HS-5 (cell line): Measurements from ENCODE around the gene PLEKHA6.
"Not testable (repeated sequence)": the region's sequence is repeated elsewhere in the genome, so short reads cannot be mapped to it uniquely, and the experiment has no call there.

ENCODE experiments used
- DNase-seq: peaks from one replicate; pipeline ENCODE4 v3.0.0-alpha.2; 2012; ENCODE audit warnings: low read depth

Gene PLEKHA6

DNA sequence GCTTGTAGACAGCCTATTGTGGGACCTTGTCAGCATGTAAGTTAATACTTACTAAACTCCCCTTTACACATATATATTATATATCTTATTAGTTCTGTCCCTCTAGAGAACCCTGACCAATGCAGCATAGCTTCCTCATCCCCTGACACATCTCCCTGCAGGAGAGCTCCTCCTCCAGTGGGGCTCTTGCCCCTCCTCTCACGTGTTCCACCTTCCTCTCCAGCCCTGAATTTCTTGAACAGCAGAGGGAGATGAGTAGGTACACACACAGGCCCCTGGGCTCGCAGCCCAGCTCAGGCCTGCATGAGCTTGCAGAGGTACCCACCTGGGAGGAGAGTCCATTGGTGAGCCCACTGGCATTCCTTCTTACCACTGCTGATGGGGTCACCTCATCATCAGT lies 118.7 kb downstream of the PLEKHA6 start:
- DNase-seq: no peak

DNA sequence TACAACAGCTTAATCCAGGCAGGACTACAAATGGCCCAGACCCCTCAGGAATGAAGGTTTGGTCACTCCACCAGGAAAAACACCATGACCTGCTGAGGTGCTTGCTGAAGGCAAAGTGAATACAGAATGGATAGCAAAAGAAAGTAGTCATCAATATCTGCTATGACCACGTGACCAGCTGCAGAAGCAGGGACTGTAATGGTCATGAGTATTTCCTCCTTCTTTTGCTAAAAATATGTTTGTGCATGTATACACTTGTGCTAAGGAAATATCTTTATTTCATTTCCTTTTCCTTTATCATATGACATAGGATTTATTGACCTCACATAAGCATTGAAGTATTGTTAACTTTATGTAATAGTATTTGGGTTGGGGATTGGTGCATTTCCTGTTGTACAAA lies 119.5 kb downstream of the PLEKHA6 start:
- no peak for DNase-seq

DNA sequence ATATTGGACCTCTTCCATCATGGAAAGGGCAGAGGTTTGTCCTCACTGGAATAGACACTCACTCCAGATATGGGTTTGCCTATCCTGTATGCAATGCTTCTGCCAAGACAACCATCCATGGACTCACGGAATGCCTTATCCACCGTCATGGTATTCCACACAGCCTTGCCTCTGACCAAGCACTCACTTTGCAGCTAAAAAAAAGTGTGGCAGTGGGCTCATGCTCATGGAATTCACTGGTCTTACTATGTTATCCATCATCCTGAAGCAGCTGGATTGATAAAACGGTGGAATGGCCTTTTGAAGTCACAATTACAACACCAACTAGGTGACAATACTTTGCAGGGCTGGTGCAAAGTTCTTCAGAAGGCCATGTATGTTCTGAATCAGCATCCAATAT lies 120.3 kb downstream of the PLEKHA6 start:
- DNase-seq: not testable (repeated sequence)

DNA sequence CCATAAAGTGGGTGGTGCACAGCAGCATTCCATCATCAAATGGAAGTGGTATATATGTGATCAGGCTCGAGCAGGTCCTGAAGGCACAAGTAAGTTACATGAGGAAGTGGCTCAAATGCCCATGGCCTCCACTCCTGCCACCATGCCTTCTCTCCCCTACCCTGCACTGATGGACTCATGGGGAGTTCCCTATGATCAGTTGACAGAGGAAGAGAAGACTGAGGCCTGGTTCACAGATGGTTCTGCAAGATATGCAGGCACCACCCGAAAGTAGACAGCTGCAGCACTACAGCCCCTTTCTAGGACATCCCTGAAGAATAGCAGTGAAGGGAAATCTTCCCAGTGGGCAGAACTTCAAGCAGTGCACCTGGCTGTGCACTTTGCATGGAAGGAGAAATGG lies 121.2 kb downstream of the PLEKHA6 start:
- DNase-seq: not testable (repeated sequence)

DNA sequence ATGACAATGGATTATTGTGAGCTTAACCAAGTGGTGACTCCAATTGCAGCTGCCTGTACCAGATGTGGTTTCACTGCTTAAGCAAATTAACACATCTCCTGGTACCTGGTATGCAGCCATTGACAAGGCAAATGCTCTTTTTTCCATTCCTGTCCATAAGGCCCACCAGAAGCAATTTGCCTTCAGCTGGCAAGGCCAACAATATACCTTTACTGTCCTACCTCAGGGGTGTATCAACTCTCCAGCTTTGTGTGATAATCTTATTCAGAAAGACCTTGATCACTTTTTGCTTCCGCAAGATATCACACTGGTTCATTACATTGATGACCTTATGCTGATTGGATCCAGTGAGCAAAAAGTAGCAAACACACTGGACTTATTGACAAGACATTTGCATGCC lies 122.2 kb downstream of the PLEKHA6 start:
- DNase-seq: not testable (repeated sequence)

DNA sequence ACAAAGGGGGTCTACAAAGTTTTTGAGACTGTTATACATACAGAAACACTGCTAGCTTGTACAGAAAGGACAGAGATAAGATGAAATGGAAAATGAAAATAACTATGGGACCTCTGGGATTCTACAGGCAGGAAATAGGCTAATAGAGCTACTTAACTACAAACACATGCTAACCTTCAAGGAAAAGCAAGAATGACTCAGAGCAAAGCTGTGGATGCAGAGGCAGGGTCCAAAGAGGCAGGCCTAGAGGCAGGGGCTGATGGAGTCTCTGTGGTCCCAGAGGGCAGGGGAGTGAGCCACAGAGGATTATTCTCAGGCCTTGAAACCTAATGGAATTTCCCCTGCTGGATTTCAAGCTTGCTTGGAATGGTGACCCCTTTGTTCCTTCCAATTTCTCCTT lies 127.2 kb downstream of the PLEKHA6 start:
- DNase-seq: no peak

DNA sequence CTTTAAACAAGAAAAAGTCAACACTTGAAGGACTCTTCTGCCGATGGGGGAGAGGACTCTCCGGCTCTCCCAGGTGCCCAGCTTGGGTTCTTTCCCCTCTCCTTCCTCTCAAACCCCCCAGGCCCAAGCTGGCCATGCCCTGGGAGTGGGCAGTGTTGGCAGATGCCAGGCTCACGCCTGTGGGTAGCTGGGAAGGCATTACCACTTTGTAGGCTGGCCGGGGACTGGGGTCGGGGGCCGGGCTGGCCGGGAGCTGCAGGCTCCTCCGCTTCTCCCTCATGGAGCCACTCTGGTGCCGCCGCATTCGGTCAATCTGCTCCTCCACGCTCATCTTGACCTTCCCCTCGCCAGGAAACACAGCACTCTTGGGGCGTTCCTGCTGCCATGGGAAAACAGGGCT lies 129.5 kb downstream of the PLEKHA6 start:
- no peak for DNase-seq

DNA sequence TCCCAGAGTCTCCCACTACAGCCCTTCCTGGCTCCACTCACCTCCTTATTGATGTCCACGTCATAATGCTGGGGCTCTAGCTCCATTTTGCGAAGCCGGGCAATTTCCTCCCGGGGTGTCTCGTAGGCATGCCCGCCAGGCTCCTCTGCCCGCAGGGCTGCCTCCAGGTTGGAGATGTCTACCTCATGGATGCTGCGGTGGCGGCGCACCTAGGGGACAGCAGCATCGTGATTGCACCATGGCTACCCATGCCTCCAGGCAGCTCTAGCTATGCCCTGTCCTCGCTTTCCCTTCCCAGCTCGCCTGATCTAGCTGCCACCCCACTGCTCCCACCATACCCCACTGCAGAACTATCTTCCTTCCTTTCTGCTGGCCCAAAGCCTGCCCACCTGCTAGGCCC lies 130.8 kb downstream of the PLEKHA6 start:
- DNase-seq: no peak

DNA sequence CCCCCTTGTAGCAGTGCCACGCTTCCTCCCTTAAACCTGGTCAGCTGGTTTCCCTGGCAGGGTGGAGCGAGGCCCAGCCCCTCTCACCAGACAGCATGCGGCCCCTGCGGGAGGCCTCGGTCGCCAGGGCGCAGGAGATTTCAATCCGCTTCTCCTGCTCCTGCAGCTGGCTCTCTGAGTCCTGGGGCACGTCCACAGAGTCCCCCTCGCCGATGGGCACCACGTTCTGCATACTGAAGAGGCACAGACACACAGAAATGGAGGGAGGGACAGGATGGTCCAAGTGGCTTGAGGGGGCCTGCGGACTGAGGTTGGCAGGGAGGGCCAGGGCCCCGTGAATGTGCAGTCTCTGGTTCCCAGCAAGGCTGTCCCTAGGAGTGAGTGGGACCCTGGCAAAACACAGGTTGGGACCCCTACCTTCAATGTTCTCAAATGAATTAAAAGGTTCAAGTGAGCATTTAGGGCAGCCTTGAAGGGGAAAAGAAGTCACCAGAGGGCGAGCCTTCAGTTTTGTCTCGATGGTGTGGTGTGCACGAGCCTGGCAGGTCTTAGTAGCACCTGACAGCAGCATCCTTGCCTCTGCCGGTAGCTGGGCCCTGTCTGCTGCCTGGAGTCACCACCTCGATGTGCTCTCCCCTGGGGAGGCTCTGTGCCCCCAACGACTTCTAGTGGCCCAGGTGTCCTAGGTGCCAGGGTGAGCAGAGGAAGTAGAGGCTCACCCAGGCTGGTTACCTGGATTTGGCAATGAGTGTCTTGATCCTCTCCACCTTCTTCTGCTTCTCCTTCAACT lies 131.5 kb downstream of the PLEKHA6 start:
- DNase-seq: no peak

DNA sequence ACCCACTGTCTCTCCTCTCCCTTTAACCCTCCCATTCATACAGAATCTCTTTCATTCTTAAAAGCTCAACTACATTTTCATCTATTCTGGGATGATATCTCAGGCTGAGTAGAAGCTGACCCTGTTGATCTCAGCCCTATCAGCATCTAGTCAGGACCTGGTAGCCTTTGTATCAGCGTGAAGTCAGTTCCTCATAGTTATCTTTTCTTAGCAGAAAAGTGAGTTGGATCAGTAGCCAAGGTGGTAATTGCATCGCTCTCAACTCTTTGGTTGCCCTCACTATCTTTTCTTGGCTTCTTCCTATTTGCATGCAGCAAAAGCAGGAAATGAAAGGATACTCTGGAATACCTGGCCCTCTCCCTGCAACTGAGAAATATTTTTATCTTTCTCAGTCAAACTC lies 132.4 kb downstream of the PLEKHA6 start:
- DNase-seq: no peak

DNA sequence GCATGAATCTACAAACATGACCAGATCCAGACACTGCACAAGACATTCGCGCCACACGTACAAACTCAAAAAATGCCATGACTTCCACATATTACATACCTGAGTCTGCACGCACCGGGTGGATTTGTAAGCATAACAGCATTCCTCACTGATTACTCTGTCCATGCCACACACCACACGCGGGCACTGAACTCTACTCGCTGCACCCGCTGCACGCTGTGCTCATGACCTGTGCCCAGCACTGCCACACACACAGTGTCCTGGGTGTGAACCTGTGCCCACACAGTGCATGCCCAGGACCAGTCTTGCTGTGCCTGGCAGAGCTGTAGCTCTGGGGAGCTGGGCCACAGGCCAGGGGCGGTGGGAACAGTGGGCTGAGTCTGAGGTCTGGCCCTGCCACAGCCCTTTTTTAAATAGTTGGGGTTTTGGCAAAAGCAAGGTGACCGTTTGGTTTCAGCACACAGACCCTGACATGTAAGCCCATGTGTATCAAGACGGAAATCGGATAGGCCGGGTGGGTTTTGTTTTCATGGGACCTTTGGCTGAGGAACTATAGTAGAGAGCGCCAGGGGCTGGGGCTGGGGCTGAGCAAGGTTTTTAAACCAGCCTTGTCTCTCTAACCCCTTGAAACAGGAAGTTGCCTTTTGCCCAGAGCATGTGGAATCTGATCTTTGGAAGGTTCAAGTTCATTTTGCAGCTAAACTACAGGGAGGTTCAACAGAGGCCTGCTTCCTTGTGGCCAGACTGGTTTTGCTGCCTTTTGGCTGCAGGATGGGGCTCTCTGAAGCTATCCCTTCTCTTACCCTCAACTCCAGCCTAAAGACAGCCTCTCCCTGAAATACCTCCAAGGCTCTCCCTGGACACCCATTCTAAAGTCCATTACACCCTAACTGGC lies 133.6 kb downstream of the PLEKHA6 start:
- no peak for DNase-seq

DNA sequence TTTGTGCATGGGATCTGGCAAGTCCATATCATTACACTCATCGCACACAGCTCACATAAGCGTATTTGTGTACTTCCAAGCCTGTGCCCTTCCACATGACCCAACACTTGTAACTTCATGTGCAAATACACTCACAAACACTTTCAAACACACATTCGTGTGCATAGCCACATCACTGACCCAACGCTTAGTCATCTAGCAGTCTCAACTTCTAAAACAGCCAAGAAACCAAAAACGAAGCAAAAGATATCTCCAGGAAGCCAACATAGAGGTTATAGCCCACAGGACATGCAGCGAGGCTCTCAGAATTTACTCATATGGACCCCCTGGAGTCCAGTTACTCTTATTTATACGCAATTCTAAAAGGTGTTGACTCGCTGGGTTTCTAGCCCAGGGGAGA lies 135.1 kb downstream of the PLEKHA6 start:
- no peak for DNase-seq

DNA sequence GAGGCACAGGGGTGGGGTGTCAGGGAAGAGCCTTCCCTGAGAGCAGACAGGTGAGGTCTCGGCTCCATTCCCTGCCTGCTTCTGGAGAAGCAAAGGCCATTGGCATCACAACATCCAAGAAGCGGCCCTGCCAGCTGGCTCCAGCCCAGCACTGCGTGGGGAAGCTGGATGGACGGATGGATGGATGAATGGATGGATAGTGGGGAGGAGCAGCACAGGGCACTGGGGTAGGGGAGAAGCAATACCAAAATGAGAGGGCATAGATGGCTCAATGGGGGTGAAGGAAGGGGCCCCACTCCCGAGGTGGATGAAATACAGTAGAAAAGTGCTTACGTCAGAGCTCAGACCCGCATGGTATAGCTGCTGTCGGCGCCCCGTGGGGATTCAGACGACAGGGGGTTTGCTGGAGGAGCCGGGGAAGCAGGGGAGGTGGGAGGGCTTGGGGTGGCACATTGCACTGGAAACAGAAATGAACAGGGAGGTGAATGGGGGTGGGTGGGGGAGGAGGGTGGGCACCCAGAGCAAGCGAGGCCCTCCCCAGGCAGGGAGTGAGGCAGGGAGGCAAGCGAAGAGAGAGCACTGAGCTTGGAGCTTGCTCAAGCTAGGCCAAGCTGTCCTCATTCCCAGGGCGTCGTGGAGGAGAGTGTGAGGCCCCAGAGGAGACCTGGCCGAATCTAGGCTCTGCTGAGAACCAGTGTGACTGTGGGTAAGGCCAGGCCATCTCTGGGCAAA lies 136.4 kb downstream of the PLEKHA6 start:
- DNase-seq: no peak

DNA sequence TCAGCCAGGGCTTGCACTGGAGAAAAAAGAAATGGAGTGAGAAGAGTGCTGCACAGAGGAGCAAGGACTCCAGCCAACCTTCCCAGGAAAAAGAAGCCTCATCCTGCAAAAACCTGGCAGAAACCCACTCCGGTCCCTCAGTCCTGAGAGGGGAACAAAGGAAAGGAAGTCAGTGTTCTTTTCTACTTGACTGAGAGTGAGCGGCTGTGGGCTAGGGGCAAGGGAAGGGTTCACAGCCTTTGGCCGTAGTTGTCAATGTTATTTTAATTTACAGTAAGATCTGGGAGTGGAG lies 137.0 kb downstream of the PLEKHA6 start:
- no peak for DNase-seq

DNA sequence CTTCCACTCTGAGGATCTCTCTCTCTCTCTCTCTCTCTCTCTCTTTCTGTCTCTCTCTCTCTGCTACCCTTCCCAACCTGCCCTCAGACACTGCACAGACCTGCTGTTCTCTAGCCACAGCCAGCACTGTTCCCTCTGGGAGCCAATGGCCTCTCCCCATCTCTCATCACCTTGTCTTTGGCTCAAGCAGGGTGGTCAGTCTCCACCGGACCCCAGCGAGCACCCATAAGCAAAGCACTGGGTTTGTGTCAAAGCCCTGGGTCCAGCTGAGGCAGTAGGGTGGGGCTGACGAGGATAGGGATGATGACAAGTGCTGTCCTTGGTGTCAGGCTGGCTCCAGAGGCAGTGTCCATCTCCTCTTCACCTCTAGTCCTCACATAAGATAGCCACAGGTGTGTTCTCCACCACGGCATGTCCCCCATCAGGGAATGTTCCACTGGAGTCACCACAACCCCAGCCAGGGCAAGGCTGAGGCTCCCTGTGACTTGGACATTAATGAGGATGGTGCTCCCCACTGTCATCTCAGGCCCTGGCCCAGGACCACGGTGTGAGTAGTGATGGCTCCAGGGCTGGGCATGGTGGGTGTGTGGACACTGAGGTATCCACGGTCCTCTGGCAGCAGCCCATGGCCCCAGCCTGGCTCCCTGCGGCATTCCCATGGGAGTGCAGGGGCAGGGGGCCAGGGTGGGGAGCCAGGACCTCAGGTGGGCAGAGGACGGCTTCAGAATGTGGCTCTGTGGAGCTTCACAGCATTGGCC lies 137.5 kb downstream of the PLEKHA6 start:
- no peak for DNase-seq

DNA sequence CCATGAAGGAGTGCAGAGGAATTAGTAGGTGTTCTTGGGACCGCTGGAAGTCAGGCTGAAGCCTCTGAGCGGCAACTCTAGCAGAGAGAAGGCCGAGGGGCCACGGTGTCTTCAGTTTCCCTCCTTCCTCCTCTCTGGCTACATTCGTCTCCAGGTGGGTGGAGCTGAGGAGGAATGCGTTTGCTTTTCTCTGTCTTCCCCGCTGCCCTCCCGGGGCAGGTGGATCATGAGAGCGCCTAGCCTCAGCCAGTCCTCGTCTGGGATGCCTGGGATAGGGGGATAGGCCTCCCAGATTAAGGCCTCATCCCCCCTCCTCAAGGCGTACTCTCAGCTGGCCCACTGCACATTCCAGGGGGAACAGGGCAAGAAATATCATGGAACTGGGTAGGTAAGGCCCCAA lies 138.5 kb downstream of the PLEKHA6 start:
- no peak for DNase-seq

DNA sequence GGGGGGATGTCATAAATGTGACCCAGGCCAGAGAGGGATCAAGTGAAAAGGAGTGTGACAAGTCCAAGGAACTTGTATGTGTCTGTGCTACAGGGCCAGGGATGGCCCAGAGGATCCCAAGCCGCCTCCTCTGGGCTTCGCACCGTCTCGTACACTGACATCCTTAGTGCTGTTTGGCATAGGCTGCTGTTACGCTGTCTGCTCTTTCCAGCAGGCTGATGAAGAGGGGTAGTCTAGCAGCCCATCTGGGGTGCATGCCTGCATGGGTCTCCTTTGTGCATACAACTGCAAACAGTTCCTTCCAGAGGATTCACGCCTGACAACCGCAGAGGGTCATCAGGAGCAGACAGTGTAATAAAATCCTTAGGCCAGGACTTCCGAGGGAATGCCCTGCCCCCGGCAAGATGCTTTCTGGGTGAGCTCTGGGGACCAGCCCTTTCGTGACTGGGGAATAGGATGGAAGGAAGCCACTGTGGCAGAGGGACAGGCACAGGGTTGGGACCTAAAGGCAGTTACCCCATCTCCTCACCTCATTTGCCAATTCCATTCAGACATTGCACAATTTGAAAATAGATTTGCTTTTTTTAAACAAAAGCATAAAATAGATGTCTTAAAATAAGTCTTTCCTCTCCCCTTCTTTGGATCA lies 139.6 kb downstream of the PLEKHA6 start:
- no peak for DNase-seq

DNA sequence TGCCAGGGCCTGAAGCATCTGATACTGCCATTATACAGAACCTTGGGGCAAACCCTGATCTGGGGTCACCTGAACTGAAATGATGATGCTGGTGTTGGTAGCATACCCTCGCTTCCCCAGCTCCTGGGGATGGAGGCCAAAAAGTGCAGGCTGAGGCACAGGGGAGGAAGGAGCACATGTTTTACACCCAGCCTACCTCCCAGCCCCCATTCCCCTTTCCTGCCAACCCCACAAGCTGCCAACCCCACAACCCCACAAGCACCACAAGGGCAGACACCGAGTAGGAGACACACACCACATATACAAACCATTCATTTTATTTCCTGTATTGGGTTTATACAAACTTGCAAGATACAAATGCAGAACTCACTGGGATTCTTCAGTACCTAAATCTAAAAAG lies 141.2 kb downstream of the PLEKHA6 start:
- no peak for DNase-seq

DNA sequence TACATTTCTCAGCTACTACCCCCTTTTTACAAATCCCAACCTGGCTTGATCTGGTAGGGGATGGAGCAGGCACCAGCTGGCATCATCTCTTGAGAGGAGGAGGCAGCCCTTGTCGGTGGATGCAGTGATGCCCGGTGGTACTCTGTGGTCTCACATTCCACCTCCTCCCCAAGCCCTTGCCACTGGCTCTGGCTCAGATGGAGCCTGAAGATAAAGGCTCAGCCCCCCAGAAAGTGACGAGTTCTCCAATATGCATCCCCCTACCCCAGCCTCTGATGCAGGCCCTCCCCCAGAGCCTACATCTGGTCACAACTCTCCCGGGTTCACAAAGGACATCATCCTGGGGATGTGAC lies 142.1 kb downstream of the PLEKHA6 start:
- DNase-seq: no peak

DNA sequence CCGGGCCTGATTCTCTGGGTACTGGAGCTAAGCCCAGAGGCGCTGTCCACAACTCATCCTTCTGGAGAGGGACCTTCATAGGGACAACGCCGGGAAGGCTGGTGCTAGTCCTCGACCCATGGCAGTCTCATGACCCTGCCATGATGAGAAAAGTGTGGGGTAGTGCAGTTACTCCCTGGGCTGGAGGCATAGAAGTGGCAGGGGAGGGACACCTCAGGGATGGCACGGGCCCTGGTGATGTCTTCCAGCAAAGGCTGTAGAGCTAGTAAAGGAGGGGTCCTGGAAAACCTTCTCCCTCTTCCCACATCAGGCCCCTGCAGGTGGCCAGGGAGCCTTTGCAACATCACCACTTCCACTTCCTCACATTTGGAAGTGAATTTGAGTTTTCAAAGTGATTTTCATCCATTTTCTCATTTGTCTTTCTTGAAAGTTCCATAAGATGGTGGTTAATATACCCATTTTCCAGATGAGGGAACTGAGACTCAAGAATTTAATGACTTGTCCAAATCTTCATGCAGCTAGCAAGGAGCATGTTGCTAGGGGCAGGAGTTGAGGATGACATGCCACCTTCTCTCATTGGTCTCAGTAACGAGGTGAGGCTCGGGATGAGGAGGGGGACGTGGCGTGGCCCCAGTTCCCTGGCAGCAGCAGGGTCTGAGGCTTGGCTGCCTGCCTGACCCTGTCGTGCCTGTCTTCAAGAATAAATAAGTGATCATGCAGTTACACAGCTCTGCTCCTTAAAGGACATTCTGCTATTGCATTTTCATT lies 142.7 kb downstream of the PLEKHA6 start:
- DNase-seq: no peak

DNA sequence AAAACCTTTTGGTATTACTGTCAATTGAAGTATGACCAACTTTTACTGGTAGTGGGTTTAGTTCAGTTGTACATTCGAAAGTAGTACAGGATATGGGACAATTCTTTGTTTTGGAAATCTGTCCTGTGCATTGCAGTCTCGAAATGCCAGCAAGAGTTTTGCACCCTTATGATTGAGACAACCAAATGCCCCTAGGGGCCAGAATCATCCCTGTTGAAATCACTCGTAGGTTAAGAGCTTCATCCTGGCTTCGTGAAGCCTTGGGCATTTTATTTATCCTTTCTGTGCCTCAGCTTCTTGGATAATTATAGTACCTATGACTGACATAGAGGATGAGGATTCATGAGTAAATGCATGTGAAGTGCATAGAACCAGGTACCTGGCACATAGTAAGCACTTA lies 143.5 kb downstream of the PLEKHA6 start:
- DNase-seq: no peak
